Measurements from ENCODE around the gene ACP7.
"Not testable (repeated sequence)": the region's sequence is repeated elsewhere in the genome, so short reads cannot be mapped to it uniquely, and the experiment has no call there.

ACP7 gene

DNA sequence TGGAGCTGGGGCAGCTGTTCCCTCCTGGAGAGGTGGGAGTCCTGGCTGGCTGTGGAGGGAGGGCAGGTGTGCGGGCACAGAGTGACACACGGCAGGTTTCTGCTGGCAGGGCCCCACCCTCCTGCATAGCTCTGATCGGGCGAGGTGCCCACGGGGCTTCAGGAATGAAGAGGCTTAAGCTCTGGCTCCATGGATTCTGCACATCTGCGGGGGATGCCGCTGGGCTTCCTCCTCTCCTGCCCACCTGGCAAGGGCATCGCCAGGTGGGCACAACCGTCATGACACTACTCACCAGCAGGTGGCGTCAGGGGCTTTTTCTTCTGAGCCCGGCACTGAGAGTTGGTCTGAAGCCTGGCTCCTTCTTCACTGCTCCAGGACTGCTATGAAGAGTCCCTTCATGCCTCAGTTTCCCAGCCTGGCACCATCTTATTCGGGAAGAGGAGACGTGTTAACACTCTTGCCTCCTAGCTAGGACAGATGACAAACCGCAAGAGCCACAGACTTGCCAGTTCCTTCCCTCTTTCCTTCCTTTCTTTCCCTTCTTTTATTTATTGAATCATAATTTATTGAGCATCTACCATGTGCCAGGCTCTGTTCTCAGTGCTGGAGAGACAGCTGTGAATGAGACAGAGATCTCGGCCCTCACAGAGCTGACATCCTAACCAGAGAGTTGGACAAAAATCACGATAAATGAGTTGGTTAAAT lies 26.2 kb downstream of the ACP7 start:
- DNase-seq: peak; percentile 35 to 61 (median 59)

DNA sequence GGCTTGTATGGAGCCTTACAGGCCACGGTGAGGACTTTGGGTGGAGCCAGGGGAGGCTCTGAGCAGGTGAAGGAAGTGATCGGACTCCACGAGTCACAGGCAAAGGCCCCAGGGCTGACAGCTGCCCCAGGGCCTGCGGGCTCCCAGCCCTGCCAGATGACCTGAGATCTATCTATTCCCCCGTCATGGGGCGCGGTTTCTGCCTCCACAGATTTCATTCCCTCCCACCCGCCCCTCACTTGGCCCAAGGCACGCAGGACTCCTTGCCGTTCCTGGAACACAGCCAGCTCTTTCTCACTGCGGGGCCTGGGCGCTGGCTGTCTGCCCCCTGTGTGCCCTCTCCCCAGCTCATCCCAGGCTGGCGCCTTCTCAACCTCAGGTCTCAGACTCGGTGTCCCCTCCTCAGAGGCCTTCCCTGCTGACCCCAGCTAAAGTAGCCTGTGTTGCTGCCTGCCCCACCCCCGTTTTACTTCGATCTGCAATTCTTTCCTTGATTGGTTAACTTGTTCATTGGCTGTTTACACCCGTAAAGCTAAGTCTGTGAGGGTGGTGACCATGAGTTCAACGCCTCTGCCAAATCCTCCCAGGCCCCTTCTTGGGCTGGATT lies 27.5 kb downstream of the ACP7 start:
- DNase-seq: peak in 2 of 3 experiments; percentile 24 to 38

DNA sequence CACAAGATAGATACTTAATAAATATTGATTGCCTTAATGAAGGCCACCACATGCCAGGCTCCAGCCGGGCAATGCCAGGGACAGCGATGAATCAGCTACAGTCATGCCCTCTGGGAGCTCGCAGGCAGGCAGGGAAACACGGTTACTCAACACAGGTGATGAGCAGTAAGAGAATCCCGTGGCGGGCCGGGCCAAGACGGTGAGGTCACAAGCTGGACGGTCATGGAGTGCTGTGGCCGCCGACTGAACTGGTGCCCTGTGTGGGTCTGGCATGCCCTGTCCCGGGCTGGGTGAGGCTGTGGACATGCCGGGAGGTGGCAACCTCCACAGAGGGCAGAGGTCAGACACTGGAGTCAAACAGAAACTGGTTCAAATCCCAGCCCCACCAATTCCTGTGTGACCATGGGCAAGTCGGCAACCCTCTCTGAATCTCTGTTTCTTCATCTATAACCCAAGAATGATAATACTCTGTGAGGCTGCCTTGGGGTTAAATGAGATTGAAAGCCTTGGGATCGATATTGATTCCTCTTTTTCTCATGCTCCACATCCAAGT lies 28.2 kb downstream of the ACP7 start:
- no peak for DNase-seq

- DNase-seq: no peak
These were observed 29.0 kb downstream of the ACP7 start for GRCh38 chr19:39113199-39113598.

GRCh38 chr19:39115105-39115847 lies 31.1 kb downstream of the ACP7 start:
- DNase-seq: no peak

GRCh38 chr19:39117023-39117422 lies 32.9 kb downstream of the ACP7 start:
- DNase-seq: not testable (repeated sequence)

DNA sequence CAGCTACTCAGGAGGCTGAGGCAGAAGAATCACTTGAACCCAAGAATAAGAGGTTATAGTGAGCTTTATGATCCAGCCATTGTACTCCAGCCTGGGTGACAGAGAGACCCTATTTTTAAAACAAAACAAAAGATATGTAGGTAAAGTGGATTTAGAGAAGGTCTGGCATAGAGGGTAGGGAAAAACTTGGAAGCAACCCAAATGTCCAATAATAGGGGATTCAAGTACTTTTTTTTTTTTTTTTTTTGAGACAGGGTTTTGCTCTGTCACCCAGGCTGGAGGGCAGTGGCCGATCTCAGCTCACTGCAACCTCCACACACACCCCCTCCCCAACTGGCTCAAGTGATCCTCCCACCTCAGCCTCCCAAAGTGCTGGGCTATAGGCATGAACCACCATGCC lies 35.7 kb downstream of the ACP7 start:
- no peak for DNase-seq

DNA sequence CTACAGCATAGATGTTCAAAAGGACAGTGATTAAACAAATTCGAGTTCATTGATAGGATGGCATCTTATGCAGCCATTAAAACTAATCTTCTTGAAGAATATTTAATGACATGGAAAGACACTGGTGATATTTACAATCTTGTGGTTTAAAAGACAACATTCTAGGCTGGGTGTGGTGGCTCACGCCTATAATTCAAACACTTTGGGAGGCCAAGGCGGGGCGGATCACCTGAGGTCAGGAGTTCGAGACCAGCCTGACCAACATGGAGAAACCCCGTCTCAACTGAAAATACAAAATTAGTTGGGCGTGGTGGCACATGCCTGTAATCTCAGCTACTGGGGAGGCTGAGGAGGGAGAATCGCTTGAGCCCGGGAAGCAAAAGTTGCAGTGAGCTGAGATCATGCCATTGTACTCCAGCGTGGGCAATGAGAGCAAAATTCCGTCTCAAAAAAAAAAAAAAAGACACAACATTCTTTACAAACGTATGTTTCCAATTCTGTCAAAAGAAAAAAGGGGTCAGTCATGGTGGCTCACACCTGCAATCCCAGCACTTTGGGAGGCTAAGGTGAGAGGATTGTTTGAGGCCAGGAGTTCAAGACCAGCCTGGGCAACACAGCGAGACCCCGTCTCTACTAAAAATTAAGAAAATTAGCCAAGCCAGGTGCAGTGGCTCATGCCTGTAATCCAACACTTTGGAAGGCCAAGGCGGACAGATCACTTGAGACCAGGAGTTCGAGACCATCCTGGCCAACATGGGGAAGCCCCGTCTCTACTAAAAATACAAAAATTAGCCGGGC lies 39.0 kb downstream of the ACP7 start:
- DNase-seq: no peak

GRCh38 chr19:39124136-39124764 lies 40.1 kb downstream of the ACP7 start:
- no peak for DNase-seq

GRCh38 chr19:39125199-39125553 lies 41.0 kb downstream of the ACP7 start:
- no peak for DNase-seq

GRCh38 chr19:39125554-39126311 lies 41.6 kb downstream of the ACP7 start, which contains the start of gene PAK4:
Gene PAK4, plus strand, starts transcription at chr19:39125786. Its CDS starts 43,768 bp downstream, at chr19:39169554.
- peak; percentile 95 to 99 (median 97) for DNase-seq

DNA sequence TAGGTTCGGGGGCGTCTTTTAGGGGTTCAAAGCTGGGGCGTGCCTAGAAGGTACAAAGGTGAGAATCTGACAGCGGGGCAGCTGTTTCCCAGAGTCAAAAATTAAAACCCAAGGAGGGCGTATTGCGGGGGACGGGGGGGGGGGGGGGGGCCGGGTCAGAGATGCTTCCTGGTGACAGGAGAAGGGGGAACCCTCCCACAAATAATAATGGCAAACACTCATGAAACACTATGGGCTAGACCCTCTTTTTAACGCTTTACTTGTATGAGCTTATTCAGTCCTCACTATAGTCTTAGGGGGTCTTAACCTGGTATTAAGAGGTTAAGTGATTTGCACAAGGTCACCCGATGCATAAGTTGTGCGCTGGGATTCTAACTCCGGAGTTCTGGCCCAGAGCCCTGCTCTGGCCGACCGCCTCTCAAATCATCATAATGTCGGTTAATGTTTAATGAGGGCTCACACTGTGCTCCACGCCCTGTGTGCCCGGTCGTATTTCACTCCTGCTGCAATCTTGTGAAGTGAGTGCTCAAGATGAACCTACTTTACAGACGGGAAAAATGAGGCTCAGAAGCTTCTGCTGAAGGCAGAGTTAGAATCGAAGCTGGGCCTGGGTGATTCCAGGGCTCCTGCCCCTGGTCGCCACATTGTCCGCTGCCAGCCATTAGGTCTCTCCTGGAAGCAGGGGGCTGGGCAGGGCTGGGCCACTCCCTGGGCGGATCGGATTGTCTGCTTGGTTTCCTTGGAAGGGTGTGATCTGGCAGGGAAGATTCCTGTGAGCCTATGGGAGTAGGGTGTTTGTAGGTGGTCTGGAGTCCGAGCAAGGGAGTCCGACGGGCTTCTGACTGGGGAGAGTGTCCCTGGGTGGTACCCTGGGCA lies 42.4 kb downstream of the ACP7 start:
- DNase-seq: peak in 2 of 3 experiments; percentile 3 to 47

- DNase-seq: no peak
These were observed 43.8 kb downstream of the ACP7 start for GRCh38 chr19:39127812-39128515.

DNA sequence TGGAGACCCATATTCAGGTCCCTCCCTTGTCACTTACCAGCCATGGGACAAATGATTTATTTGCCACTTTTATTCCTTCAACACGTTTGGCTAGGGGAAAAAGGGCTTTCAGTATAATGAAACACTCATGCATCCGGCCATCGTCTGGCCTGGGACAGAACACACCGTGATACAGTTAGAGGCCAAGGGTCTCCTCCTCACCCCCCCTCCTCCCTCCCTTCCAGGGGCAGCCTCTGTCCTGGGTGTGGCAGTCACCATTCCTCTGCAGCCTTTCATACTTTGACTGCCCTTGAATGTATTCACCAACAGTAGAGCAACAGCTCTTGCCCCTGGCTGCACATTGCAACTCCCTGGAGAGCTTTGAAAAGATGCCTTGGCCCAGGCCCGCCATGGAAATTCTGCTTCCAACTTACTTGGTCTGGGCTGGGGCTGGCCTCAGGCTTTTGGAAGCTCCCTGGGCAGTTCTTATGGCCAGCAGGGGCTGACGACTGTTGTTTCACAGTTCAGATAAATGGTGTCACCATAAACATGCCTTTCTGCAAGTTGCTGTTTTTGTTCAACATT lies 44.4 kb downstream of the ACP7 start:
- no peak for DNase-seq

- DNase-seq: no peak
These were observed 44.9 kb downstream of the ACP7 start for GRCh38 chr19:39129116-39129515.

GRCh38 chr19:39130337-39131254 lies 46.4 kb downstream of the ACP7 start:
- DNase-seq: no peak

DNA sequence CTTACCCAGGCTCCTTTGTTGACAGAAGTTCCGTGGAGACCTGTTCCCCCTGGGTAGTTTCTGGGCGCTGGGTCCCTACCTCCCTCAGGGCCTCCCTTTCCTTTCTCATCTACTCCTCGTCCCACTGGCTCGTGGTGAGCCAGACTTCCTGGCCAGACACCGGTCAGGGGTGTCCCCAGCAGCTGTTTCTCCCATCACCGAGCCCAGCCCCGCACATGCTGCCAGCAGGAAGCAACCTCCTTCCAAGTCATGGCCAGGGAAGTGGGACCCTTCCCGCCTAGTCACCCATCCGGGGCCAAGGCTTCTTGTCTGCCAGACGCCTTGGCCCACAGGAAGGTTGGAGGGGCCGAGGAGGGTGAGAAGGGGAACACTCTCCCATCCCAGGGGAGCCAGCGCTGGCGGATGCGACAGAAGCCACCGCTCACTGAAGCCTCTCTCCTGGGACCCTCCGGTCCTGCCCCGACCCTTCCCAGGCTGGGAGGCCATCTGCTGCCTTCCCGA lies 47.1 kb downstream of the ACP7 start:
- DNase-seq: no peak

DNA sequence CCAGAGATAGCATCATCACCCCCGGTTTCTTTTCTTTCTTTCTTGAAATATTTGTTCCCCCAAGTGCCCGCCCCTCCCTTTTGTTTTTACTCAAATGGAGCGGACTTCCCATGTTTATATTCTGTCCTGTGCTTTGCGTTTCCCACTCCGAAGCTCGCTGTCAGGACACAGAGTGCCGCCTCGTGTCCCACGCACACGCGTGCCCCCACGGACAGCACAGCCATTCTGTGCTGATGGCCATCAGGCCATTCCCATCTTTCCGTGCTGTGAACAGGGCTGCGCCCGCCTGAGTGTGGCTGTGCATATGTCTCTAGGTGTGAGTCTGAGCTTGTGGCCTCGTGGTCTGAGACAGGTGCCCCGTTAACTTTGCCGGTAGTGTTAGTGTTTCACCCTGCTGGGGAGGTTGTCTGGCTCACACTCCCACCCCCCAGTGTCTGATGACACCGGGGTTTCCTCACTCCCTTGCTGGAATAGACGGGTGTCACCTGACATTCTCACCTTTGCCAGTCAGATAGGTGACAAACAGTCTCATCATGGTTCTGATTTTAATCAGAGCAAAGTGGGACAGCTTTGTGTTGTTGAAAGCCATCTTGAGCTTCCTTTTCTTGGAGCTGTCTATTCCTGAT lies 48.3 kb downstream of the ACP7 start:
- DNase-seq: no peak
